NB4 (cell line): Measurements from ENCODE around the gene ABCA4.

Experiments used
- DNase-seq: peaks from one replicate; pipeline ENCODE4 v3.0.0; 2010; ENCODE audit warnings: low read depth
- H3K4me3 ChIP-seq: one replicate; pipeline ENCODE4 v1.5.1; 2011; ENCODE audit warnings: mild to moderate bottlenecking, low read depth, low read length, moderate library complexity
- CTCF ChIP-seq: IDR thresholded peaks from one replicate; pipeline ENCODE4 v1.5.1; 2012; ENCODE audit warnings: low read depth, low read length
- MAX ChIP-seq: IDR thresholded peaks from 2 replicates; pipeline ENCODE4 v1.6.1; 2011; ENCODE audit warnings: low read depth, low read length
- MYC ChIP-seq: IDR thresholded peaks from 2 replicates; pipeline ENCODE4 v1.6.1; 2011; ENCODE audit warnings: low read depth, low read length
- POLR2A ChIP-seq: IDR thresholded peaks from 2 replicates; pipeline ENCODE4 v1.6.1; 2011; ENCODE audit warnings: mild to moderate bottlenecking; ENCODE audit not compliant: insufficient read length; ENCODE audit errors: extremely low read depth

Gene ABCA4

GRCh38 chr1:94026619-94027380 lies 94.1 kb downstream of the ABCA4 start:
- no peak overlapping the region for H3K4me3 ChIP-seq
- no peak for TF ChIP-seq MAX
- no peak for TF ChIP-seq POLR2A
- TF ChIP-seq MYC, result no peak
- no peak for TF ChIP-seq CTCF
- no peak for DNase-seq

GRCh38 chr1:94025383-94026340 lies 95.3 kb downstream of the ABCA4 start:
- TF ChIP-seq CTCF, result peak; percentile 57
- TF ChIP-seq MYC, result no peak
- DNase-seq, result peak; percentile 52
- H3K4me3 ChIP-seq, result no peak overlapping the region

- TF ChIP-seq POLR2A (no peak), CTCF (no peak), MYC (no peak), MAX (no peak)
- DNase-seq, result no peak
- H3K4me3 ChIP-seq, result no peak overlapping the region
Measured at GRCh38 chr1:94024104-94024792, 96.7 kb downstream of the ABCA4 start.

- TF ChIP-seq MAX, result no peak
- TF ChIP-seq CTCF, result no peak
- no peak for TF ChIP-seq MYC
- no peak for TF ChIP-seq POLR2A
- H3K4me3 ChIP-seq, result no peak overlapping the region
- DNase-seq, result no peak
Measured at GRCh38 chr1:94022471-94023189, 98.3 kb downstream of the ABCA4 start.

GRCh38 chr1:94020764-94021579 lies 100.0 kb downstream of the ABCA4 start:
- no peak for TF ChIP-seq CTCF
- TF ChIP-seq POLR2A, result no peak
- TF ChIP-seq MYC, result no peak
- no peak for TF ChIP-seq MAX
- no peak for DNase-seq
- H3K4me3 ChIP-seq, result no peak overlapping the region
